ENCODE results near the gene RHBG. TPM values are rescaled to one million over a fixed set of nuclear protein-coding genes. Genes with fewer than 3 reads are reported as not detected.

Gene RHBG
- total RNA-seq, 1 donor: not detected

- no peak for TF ChIP-seq CTCF (IDR thresholded peaks at IDR 0.05; ENCODE audit: insufficient read depth, low read length)
- no peak overlapping the region for H3K4me3 ChIP-seq (ENCODE audit: low read depth, low read length)
- DNase-seq (ENCODE audit: low read depth): no peak
These were observed 61.3 kb downstream of the RHBG start for GRCh38 chr1:156430303-156430702.

- no peak for DNase-seq (ENCODE audit: low read depth)
- no peak for TF ChIP-seq CTCF (IDR thresholded peaks at IDR 0.05; ENCODE audit: insufficient read depth, low read length)
These were observed 61.9 kb downstream of the RHBG start for GRCh38 chr1:156430866-156431265.

GRCh38 chr1:156431366-156431765, 62.4 kb downstream of the RHBG start:
- no peak for TF ChIP-seq CTCF (IDR thresholded peaks at IDR 0.05; ENCODE audit: insufficient read depth, low read length)
- H3K4me3 ChIP-seq (ENCODE audit: low read depth, low read length): no peak overlapping the region
- no peak for DNase-seq (ENCODE audit: low read depth)

More at GRCh38 chr1:156430866-156431265, 61.9 kb downstream of the RHBG start:
- H3K4me3 ChIP-seq (ENCODE audit: low read depth, low read length): no peak overlapping the region

- no peak for DNase-seq (ENCODE audit: low read depth)
- H3K4me3 ChIP-seq (ENCODE audit: low read depth, low read length): no peak overlapping the region
- no peak for TF ChIP-seq CTCF (IDR thresholded peaks at IDR 0.05; ENCODE audit: insufficient read depth, low read length)
These were observed 63.0 kb downstream of the RHBG start for GRCh38 chr1:156431769-156432668.

GRCh38 chr1:156432669-156433018, 63.6 kb downstream of the RHBG start:
- no peak overlapping the region for H3K4me3 ChIP-seq (ENCODE audit: low read depth, low read length)
- TF ChIP-seq CTCF (IDR thresholded peaks at IDR 0.05; ENCODE audit: insufficient read depth, low read length): no peak
- no peak for DNase-seq (ENCODE audit: low read depth)

GRCh38 chr1:156433032-156433431, 64.0 kb downstream of the RHBG start:
- no peak for DNase-seq (ENCODE audit: low read depth)
- no peak for TF ChIP-seq CTCF (IDR thresholded peaks at IDR 0.05; ENCODE audit: insufficient read depth, low read length)
- no peak overlapping the region for H3K4me3 ChIP-seq (ENCODE audit: low read depth, low read length)
